HG02884 (cell line): Measurements from ENCODE around the gene DOCK1.

Experiments
- ATAC-seq: cut with Tn5 transposase; IDR thresholded peaks from one replicate; pipeline ENCODE4 v1.9.1; 2021; ENCODE audit warnings: mild to moderate bottlenecking, moderate library complexity; ENCODE audit not compliant: unreplicated experiment

Gene DOCK1

DNA sequence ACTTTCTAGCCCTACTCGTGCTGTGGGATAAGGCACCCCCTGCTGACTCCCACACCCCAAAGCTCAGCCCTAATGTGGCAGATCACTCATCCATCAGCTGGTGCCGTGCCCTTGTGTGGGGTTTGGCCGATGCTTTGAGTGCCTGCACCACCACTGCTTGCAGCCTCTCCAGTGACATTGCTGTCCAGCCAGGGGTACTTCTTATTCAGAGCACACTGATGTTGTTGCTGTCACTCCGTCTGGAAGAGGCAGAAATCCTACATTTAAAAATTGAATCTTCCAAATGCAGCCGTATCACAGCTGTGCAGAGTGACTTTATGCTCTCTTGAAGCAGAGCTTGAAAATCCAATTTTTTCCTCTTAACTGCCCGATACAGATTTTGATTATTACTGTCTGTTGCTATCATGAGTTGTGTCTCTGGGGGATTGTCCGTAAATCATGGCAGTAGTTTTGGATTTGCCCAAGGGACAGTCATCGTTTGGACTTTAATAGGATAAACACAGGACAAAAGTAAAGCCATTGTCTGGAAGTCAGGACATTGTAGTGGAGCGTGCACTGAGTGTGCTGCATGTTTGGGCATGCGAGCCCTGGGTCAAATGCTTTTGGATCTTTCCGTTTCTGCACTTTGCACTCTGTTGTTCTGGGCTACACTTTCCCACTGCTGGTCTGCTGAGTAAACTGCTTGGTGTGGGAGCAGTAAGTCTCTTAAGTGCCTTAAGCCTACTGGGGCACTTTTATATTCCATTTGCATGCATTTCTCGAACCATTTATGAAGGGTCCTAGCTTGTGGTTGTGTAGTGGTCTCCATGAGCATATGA is 128.2 kb downstream of the DOCK1 start:
- ATAC-seq = no peak

DNA sequence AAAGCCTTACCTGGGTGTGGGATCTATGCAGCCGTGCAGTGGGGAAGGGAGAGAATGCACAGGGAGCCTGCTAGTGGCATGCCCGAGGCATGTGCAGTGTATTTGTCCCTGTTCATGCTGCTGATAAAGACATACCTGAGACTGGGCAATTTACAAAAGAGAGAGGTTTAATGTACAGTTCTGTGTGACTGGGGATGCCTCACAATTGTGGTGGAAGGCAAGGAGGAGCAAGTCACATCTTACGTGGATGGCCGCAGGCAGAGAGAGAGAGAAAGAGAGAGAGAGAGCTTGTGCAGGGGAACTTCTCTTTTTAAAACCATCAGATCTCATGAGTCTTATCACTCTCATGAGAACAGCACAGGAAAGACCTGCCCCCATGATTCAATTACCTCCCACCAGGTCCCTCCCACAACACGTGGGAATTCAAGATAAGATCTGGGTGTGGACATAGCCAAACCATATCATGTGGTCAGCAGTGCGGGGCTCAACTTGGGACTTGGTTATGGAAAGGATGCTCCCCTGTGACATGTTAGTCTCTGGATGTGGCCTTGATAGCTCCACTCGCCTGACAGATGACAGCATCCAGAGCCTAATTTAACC is 128.9 kb downstream of the DOCK1 start:
- no peak for ATAC-seq

DNA sequence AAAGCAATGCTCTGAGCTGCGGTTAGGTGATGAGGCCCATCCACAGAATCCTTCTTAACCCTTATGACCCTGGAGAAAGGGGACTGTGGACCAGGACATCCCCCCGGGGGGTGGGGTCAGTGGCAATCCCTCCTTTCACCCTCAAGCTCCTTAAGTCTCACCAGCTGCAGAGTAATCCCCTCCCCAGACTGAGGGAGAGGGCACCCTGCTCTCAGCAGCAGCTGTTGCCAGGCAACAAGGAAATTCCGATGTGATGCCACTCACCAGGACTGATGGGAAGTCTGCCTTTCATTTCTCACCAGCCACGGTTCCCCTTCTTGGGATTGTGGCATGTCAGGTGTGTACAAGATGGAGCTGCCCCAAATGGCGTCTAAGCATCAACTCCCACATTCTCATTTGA is 129.6 kb downstream of the DOCK1 start:
- ATAC-seq = no peak

GRCh38 chr10:127035827-127036226 is 130.6 kb downstream of the DOCK1 start:
- no peak for ATAC-seq

GRCh38 chr10:127036987-127037386 is 131.8 kb downstream of the DOCK1 start:
- no peak for ATAC-seq

DNA sequence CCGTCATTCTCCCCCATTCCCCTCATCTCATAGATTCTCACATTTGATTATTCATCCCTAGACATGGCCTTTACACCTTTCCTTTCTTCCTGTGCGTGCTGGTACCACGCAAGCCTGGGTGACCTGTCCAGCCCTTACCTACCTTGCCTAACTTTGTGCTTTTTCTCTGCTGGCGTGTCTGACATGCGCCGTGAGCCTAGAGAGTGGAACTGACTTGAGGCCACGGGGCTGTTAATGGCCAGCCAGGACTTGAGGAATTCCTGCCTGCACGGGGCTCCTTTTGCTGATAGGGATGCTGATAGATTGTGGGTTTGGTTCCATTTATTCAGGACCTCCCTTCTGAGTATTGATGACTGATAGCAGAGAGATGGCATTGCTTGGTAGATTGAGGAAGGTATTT is 134.2 kb downstream of the DOCK1 start:
- ATAC-seq = no peak

DNA sequence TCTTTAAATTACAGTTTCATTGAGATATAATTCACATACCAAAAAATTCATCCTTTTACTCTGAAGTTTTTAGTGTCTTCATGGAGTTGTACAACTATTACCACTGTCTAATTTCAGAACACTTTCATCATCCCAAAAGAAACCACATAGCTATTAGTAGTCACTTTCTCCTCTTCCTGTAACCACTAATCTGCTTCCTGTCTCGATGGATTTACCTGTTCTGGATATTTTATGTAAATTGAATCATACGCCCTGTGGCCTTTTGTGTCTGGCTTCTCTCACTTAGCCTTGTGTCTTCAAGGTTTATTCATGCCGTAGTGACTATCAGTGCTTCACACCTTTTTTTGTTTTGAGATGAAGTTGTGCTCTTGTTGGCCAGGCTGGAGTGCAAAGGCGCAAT is 135.5 kb downstream of the DOCK1 start:
- no peak for ATAC-seq

DNA sequence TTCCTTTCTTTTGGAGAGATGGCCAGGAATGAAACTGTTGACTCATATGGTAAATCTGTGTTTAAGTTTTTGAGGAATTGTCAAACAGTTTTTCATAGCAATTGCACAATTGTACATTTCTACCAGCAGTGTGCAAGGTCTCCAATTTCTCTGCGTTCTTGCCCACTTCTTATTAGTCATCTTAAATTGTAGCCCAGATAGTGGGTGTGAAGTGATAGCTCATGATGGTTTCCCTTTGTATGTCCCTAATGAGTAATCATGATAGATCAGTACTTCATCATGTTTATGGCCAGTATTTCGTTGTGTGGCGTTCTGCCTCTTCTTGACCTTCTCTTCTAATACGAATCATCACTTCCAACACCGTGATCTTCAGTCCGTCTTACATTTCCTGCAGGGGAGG is 136.3 kb downstream of the DOCK1 start:
- ATAC-seq = no peak

DNA sequence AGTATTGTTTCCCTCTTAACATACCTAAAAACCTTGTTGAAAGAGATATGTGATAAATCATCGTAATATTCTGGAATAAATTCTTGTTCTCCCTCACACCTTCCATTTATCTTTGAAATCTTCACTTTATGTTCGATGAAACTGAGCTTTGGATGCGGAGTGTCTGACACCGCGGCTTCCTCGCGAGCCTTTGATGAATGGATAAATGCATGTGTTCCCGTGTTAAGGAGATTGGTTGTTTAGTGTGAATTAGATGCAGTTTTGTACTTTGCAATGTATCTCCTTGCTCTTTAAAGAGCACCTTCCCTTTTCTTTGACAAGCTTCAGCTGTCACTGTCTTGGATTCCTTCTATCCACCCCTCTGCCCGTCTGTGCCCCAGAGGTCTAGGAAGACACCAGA is 138.1 kb downstream of the DOCK1 start:
- no peak for ATAC-seq

- no peak for ATAC-seq
Measured at GRCh38 chr10:127044186-127044585, 139.0 kb downstream of the DOCK1 start.

- no peak for ATAC-seq
Measured at GRCh38 chr10:127046975-127047877, 142.0 kb downstream of the DOCK1 start.

DNA sequence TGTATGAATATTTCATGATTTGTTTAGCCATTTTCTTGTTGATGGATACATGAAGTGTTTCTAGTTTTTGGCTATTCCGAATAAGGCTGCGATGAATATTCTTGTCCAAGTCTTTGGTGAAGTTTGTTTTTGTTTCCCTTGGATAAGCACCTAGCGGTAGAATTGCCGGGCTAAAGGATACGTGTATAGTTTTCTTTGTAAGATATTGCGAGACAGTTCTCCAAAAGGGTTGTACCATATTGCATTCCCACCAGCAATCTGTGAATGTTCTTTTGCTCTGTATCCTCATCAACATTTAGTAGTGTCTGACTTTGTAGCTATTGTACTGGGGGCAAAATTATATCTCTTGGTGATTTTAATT is 142.6 kb downstream of the DOCK1 start:
- ATAC-seq = no peak

GRCh38 chr10:127048630-127049029 is 143.4 kb downstream of the DOCK1 start:
- no peak for ATAC-seq

DNA sequence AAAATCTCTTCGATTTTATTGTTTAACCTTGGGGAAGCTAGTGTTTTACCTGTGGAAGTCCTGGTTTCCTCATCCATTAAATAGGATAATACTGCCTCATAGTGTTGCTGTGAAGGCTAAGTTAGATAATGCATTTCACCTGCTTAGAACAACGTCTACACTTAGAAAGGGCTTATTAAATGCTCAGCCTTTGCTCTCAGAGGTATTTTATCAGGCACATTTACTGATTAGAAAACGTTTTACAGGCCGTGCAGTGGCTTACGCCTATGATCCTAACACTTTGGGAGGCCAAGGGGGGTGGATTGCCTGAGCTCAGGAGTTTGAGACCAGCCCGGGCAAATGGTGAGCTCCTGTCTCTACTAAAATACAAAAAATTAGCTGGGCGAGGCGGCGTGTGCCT is 146.8 kb downstream of the DOCK1 start:
- ATAC-seq = no peak

DNA sequence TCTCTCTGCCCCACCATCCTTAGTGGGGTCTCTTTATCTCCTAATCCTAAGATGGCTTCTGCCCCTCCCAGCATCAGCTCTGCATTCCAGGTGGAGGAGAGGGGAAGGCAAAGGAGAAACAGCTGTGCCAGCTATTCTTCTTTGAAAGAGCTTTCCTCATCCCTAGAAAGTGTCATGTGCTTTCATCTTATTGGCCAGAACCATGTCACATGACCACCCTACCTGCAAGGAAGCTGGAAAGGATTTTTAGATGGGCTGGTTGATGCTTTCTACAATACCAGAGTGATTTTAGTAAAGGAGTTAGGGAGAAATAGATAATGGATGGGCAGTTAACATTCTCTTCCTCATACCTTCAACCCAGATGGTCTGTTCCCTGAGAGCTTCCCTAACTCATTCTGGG is 150.0 kb downstream of the DOCK1 start:
- ATAC-seq = no peak

GRCh38 chr10:127059314-127059713 is 154.1 kb downstream of the DOCK1 start:
- ATAC-seq = no peak

DNA sequence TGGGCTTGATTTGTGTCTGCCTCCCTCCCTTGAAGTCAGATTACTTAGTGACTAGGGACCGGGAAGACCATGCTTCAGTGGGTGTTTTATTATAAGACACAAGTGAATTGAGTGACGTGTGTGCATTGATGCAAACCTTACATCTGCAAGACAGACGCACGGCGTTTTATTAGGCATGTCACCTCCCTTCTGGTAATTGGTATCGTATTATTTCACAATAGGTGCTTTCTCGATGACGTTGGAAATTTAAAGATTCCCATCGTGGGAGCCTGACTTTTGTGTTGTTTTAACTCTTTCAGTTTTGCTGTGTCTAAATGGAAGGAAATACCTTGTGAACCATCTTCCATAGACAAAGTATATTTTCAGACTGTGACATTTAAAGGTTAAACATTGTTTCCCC is 158.5 kb downstream of the DOCK1 start:
- ATAC-seq = no peak

DNA sequence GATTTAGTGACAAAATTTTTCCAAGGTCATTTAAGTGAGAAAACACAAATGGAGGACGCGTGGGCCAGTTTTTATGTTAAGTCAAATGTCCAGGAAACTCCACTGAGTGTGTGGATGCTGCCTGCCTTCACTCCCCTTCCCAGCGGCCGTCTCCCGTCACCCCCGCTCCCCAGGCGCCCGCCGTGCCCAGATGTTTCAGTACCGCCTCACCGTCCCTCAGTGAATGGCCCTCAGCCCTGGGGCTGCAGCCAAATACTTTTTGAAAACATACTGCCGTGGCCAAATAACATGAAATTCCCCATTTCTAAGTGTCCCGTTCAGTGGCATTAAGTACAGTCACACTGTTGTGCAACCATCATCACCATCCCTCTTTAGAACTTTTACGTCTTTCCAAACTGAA is 159.2 kb downstream of the DOCK1 start:
- ATAC-seq = no peak

DNA sequence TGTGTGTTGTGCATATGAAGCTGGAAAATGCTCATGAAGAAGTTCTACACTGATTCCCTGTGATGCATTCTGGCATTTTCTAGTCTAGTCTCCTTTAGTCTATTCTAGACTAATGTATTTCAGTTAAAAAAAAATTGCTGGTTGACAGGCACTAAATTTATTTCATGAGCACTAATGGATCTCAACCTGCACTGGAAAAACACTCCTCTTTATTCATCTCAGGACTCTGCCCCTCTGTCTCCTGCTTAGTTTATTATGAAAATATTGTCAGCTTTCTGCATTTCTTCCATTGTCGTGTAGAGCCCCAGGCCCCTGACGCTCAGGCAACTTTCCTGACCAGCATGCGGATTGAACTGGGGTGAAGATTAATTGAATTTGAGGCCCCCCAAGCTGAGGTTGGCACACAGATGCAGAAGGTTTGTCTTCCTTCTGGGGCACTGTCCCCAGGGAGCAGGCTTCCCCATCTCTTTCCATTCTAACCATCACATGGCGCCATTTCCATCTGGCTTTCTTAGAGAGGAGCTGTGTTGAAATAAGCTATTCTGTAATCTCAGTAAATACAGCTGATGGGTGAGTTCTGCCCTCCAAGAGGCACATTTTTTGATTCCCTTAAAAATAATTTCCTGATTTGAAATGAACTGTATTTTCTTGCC is 162.4 kb downstream of the DOCK1 start:
- ATAC-seq = no peak

DNA sequence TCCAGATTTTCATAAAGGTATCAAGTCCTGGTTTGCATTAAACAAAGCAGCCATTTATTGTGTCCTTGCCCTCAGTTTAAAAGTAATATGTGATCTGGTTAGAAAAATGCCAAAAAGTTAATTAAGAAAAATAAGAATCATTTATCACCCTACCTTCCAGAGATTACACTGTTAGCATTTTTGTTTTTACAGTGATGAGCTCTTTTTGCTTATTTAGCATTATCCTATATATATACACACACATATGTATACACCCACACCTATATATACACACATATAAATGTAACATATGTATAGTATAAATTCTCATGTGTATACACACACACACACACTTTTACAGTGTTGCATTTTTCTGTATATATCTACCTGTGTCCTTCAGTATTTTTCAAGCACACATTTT is 163.3 kb downstream of the DOCK1 start:
- ATAC-seq = no peak

DNA sequence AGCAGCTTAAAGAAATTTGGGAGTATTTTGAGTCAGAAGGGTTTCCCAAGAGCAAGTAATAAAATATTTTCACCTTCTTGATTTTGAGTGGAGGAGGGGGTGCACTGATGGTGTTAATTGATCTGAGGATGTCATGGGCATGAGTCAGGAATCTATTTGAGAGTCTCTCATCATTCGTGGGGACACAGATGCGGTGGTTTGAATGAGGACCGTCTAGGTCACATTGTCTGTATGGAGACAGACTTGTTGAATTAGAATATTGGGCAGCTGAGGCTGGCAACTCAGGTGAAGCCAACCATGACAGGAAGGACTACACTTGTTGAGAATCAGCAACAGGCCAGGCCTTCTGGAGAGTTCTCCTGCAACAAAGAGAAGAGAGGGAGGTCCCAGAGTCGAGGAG is 164.2 kb downstream of the DOCK1 start:
- no peak for ATAC-seq
